GM06990 (cell line): ENCODE measurements around the gene TRAK1.

Experiments
- DNase-seq: peaks from one replicate; pipeline ENCODE4 v3.0.0-alpha.2; 2011; ENCODE audit not compliant: insufficient read length; ENCODE audit errors: extremely low read depth
- H3K27me3 ChIP-seq: replicated peaks from 2 replicates; pipeline ENCODE4 v1.6.0; 2011; ENCODE audit warnings: low read length; ENCODE audit not compliant: control insufficient read depth, insufficient read depth
- H3K36me3 ChIP-seq: 2 replicates; pipeline ENCODE4 v1.5.1; 2011; ENCODE audit warnings: low read length; ENCODE audit not compliant: control insufficient read depth, insufficient read depth
- H3K4me3 ChIP-seq: replicated peaks from 2 replicates; pipeline ENCODE4 v1.5.1; 2011; ENCODE audit warnings: low read depth, mild to moderate bottlenecking, control low read depth, low read length
- CTCF ChIP-seq: IDR thresholded peaks from 2 replicates; pipeline ENCODE4 v1.5.1; 2011; ENCODE audit warnings: low read length, control low read depth, mild to moderate bottlenecking, inconsistent platforms; ENCODE audit not compliant: insufficient read depth, poor library complexity, severe bottlenecking

The TRAK1 gene

GRCh38 chr3:42055291-42055690, 35.9 kb upstream of the TRAK1 start:
- no peak for TF ChIP-seq CTCF
- Histone ChIP-seq H3K27me3 (no peaks in the 10 kb centered on the region), H3K4me3 (no peak overlapping the region), H3K36me3 (no peaks in the 10 kb centered on the region)
- DNase-seq: no peak

- no peak overlapping the region for H3K4me3 ChIP-seq
- no peak for TF ChIP-seq CTCF
- no peaks in the 10 kb centered on the region for H3K36me3 ChIP-seq
- no peaks in the 10 kb centered on the region for H3K27me3 ChIP-seq
- DNase-seq: no peak
These were observed 34.3 kb upstream of the TRAK1 start for GRCh38 chr3:42056840-42057239.

- no peaks in the 10 kb centered on the region for H3K36me3 ChIP-seq
- no peak for DNase-seq
- H3K4me3 ChIP-seq: no peak overlapping the region
- TF ChIP-seq CTCF: no peak
- H3K27me3 ChIP-seq: no peaks in the 10 kb centered on the region
These were observed 33.5 kb upstream of the TRAK1 start for GRCh38 chr3:42057561-42058211.

GRCh38 chr3:42061025-42061712, 30.0 kb upstream of the TRAK1 start:
- Histone ChIP-seq H3K27me3 (no peaks in the 10 kb centered on the region), H3K4me3 (no peak overlapping the region), H3K36me3 (no peaks in the 10 kb centered on the region; the same call in 1 of the 2 replicates)
- DNase-seq: no peak
- no peak for TF ChIP-seq CTCF

- no peaks in the 10 kb centered on the region; the same call in 1 of the 2 replicates for H3K36me3 ChIP-seq
- no peak for TF ChIP-seq CTCF
- no peak for DNase-seq
- H3K27me3 ChIP-seq: no peaks in the 10 kb centered on the region
- H3K4me3 ChIP-seq: no peak overlapping the region
These were observed 29.3 kb upstream of the TRAK1 start for GRCh38 chr3:42061713-42062380.
